AG10803 (cell line): ENCODE results near the gene LRIT2.
A peak's percentile ranks its signal among the peaks of the same experiment; 100 is the strongest.

Source experiments
- DNase-seq: peaks from one replicate; pipeline ENCODE4 v3.0.0; 2010; ENCODE audit warnings: low read depth
- H3K4me3 ChIP-seq: 2 replicates; pipeline ENCODE4 v1.5.1; 2011; ENCODE audit warnings: mild to moderate bottlenecking, low read length, control low read depth
- CTCF ChIP-seq: conservative IDR thresholded peaks from 2 replicates; pipeline ENCODE4 v1.5.1; 2011; ENCODE audit warnings: mild to moderate bottlenecking, low read length, control low read depth, inconsistent platforms

Gene LRIT2

GRCh38 chr10:84264611-84265141 is 39.3 kb upstream of the LRIT2 start:
- peak; percentile 95 for TF ChIP-seq CTCF
- peak; percentile 50 for DNase-seq
- no peak overlapping the region for H3K4me3 ChIP-seq

GRCh38 chr10:84263716-84264115 is 38.4 kb upstream of the LRIT2 start:
- TF ChIP-seq CTCF: no peak
- H3K4me3 ChIP-seq: no peak overlapping the region
- DNase-seq: no peak

GRCh38 chr10:84262190-84262956 is 37.0 kb upstream of the LRIT2 start:
- DNase-seq: no peak
- no peak overlapping the region for H3K4me3 ChIP-seq
- TF ChIP-seq CTCF: no peak

GRCh38 chr10:84261236-84261915 is 36.0 kb upstream of the LRIT2 start:
- no peak for DNase-seq
- TF ChIP-seq CTCF: no peak
- H3K4me3 ChIP-seq: no peak overlapping the region

GRCh38 chr10:84258034-84258695 is 32.8 kb upstream of the LRIT2 start:
- no peak overlapping the region for H3K4me3 ChIP-seq
- DNase-seq: no peak
- no peak for TF ChIP-seq CTCF

- DNase-seq: no peak
- no peak overlapping the region for H3K4me3 ChIP-seq
- no peak for TF ChIP-seq CTCF
These were observed 32.1 kb upstream of the LRIT2 start for GRCh38 chr10:84257343-84258020.
